HS-27A (cell line): ENCODE results near the gene CRYBG2.

Source experiments
- DNase-seq: peaks from one replicate; pipeline ENCODE4 v3.0.0-alpha.2; 2012; ENCODE audit warnings: low read depth, missing footprints

The CRYBG2 gene

GRCh38 chr1:26281091-26281958 is 72.6 kb downstream of the CRYBG2 start:
- DNase-seq: no peak

- DNase-seq: peak; percentile 71
These were observed 73.4 kb downstream of the CRYBG2 start for GRCh38 chr1:26280333-26281042.

DNA sequence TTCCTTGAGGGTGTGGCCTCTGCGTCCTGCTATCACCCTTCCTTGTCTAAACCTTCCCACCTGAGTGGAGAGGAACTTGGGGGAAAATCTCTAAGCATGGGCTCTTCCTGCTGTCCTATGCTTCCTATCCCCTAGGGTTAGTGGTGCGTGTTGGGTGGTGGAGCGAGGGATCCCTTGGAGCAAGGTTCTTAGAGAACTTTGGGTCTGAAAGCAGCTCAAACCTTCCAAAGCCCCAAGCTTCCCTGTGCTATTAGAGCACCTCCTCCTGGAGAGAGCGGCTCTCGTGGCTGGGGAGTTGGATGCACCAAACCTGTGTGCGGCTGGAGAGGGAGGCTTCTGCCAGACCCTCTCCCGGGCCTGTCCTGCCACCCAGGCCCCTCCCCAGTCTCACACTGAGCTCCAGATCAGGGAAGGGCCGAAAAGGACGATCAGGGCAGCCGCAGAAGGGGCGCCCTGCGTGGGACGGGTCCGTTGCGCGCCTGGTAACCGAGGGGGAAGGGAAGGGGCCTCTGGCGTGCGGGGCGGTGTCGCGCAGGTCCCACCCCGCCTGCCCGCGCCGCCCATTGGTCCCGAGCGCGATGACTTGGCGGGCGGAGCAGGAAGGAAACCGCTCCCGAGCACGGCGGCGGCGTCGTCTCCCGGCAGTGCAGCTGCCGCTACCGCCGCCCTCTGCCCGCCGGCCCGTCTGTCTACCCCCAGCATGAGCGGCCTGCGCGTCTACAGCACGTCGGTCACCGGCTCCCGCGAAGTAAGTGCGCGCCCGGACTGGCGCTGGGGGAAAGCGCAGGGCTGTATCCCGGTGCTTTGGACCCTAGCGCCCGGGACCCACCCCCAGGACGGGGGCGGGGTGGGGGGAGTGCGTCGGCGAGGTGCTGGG is 74.2 kb downstream of the CRYBG2 start, which contains the start of gene SH3BGRL3:
Gene SH3BGRL3, plus strand, starts transcription at position 631 of the 877 bp plus-strand sequence. Its CDS starts 70 bp downstream, at position 701.
- peak; percentile 70 for DNase-seq

DNA sequence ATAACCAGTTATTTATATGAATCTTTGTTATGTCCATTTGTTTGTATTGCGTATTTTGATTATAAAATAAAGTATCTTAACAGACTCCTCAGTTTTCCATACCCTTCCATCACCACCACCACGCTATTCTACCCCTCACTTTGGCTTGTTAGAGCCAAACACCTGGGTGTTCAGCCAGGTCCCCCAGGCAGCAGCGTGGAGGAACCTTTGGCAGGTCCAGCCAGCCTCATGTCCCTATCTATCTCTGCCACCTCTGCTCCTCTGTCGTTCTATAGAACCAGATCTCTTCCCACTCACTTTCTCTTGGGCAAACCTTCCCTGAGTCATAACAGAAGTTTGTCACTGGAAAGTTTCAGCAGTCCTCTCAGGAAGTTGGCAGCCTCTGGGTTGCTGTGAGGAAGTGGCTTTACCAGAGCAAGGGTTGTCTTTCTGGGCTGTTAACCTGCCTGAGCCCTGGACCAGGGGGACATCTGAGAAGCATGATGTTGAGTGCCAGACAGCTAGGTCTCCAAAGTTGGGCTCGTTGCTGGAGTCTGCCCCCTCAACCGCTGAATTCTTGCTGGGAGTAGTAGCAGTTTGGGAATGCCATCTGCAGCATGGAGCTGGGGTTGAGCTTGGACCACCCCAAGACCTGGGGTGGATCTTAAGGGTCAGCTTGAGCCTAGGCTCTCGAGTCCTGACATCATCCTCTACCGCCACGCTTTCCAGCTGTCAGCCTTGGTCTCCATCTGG is 75.0 kb downstream of the CRYBG2 start:
- peak; percentile 56 for DNase-seq

- DNase-seq: peak; percentile 73
These were observed 75.6 kb downstream of the CRYBG2 start for GRCh38 chr1:26278303-26278702.

DNA sequence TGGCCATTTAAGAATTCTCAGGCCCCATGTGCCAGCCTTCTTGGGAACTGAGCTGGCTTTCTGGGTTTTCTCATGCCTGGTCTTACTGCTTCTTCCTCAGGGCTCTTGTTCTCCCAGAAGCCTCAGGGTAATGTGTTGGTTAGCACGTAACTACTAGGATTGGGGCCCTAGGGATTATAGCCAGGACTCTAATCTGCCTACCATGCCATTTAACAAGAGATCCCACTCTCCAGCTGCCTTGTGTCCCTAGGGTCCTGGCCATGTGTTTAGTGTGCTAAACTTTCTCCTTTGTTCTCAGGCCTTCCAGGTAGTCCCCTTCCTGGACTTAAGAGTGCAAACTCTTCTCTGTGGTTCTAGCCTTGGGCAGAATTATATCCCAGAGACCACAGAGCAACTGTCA is 76.2 kb downstream of the CRYBG2 start:
- no peak for DNase-seq

- no peak for DNase-seq
These were observed 76.7 kb downstream of the CRYBG2 start for GRCh38 chr1:26277261-26277661.

DNA sequence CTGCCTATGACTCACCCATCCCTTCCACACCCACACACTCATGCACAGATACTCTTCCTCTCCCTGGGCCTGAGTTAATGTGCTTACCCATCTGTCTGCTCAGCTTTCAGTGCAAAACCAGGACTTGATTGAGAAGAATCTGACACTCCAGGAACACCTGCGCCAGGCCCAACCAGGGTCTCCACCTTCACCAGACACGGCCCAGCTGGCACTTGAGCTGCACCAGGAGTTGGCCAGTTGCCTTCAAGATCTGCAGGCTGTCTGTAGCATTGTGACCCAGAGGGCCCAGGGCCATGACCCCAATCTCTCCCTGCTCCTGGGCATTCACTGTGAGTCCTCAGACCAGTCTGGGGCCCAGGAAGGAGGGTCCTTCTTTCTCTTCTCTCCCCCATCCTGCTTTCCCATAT is 77.5 kb downstream of the CRYBG2 start:
- DNase-seq: no peak

DNA sequence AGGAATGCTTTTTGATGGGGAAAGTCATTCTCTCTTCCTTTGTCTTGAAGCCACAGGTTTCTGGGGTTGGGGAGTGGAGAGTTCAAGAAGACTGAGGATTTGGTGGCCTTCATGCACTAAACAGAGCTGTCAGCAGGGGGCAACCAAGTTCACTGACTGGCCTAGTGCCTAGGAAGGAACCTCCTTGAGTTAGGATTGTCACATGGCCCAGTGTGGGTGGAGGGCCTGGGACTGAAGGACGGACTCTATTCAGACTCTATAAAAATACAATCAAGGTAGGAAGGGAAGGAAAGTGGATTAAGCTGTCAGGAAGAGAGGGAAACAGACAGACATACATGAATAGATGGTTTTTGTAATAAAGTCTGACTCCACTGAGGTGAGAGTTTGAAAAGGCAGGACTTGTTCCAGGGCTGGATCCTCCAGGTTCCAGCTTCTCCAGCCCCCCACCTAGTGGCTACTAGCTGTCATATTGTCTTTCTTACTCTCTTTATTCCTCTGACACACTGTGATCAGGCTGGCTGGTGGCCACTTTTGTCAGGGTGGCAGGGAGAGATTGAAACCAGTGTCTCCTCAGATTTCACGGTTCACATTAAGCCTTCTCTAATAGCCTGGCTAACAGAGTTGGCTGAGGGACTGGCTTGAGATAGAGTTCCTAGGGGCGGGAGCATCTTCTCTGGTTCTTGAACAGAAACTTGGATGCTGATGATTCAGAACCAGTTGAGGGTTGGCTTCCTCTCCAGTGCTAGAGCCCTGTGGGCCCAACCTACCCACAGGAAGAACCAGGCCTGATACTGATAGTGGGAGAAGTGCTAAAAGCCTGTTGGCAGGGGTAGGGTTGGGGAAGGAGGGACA is 78.1 kb downstream of the CRYBG2 start:
- DNase-seq: peak; percentile 90

DNA sequence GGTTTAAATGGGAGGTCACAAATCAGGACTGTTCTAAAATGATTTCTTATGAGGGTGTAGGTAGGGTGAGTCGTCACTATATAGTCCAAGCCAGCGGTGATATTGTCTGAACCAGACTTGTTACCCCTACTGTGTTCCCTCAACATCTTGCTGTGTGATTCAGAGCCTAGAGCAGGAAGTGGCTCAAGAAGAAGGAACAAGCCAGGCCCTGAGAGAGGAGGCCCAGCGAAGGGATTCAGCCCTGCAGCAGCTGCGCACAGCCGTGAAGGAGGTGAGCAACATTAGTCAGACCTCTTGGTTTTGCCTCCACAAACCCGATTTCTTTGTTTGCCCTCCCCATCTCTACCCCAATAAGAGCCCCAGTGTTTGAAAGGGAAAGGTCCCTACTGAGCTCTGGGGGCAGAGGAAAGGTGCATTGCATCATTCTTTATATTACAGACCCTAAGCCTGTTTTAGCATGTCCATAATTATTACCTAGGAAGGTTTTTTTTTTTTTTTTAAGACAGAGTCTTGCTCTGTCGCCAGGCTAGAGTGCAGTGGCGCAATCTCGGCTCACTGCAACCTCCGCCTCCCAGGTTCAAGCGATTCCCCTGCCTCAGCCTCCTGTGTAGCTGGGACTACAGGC is 79.0 kb downstream of the CRYBG2 start:
- DNase-seq: no peak
